Panc1 (cell line): Measurements from ENCODE around the gene ADK. TPM values are rescaled to one million over a fixed set of nuclear protein-coding genes. Genes with fewer than 3 reads are reported as not detected.

Experiments
- ATAC-seq: fragments of 200-7000 bp; cut with Tn5 transposase; 2 replicates; pipeline ENCODE4 v1.9.1; 2020; ENCODE audit warnings: mild to moderate bottlenecking, moderate library complexity
- BruUV-seq: library from RNA; stranded (reverse); fragments of 400-500 nt; replicated peaks from 2 replicates; lab custom pipeline; 2021; lab: Mats Ljungman, UMichigan
- CTCF ChIA-PET: fragments of 300-600 bp; sonication (Branson Sonifier 250); formaldehyde crosslinking; loops from one replicate; lab custom pipeline; 2022; ENCODE audit warnings: antibody characterized with exemption; lab: Charles Lee
- POLR2A ChIA-PET: fragments of 300-600 bp; sonication (Branson Sonifier 250); formaldehyde crosslinking; loops from one replicate; lab custom pipeline; 2022; ENCODE audit warnings: antibody characterized with exemption; lab: Charles Lee
- DNase-seq: peaks from one replicate; pipeline ENCODE4 v3.0.0-alpha.2; 2010; ENCODE audit warnings: low read depth, low spot score
- H3K27ac ChIP-seq: 2 replicates; pipeline ENCODE4 v1.5.1; 2011; ENCODE audit warnings: mild to moderate bottlenecking, low read length, inconsistent platforms
- H3K27me3 ChIP-seq: fragments of 200-500 bp; sonication (Bioruptor generic); 2 replicates; pipeline ENCODE4 v1.6.0; 2014; ENCODE audit warnings: low read length, inconsistent platforms; ENCODE audit not compliant: control insufficient read depth, insufficient read depth
- H3K36me3 ChIP-seq: fragments of 200-500 bp; sonication (Bioruptor generic); 2 replicates; pipeline ENCODE4 v1.5.1; 2014; ENCODE audit warnings: inconsistent platforms, mild to moderate bottlenecking, low read length, moderate library complexity; ENCODE audit not compliant: control insufficient read depth, insufficient read depth
- H3K4me1 ChIP-seq: 2 replicates; pipeline ENCODE4 v1.5.1; 2011; ENCODE audit warnings: inconsistent platforms, mild to moderate bottlenecking, low read length, moderate library complexity; ENCODE audit not compliant: control insufficient read depth, insufficient read depth
- H3K4me3 ChIP-seq, 2 experiments: 2 replicates each; pipeline ENCODE4 v1.5.1; 2011 to 2012; ENCODE audit warnings: low read depth in 2 of 2, low read length in 2 of 2, mild to moderate bottlenecking in 2 of 2, inconsistent platforms in 1 of 2, moderate library complexity in 1 of 2
- H3K9me3 ChIP-seq: fragments of 200-500 bp; sonication (Bioruptor generic); 2 replicates; pipeline ENCODE4 v1.5.1; 2014; ENCODE audit warnings: low read depth, mild to moderate bottlenecking, inconsistent platforms, low read length, moderate library complexity; ENCODE audit not compliant: control insufficient read depth, insufficient read depth
- CTCF ChIP-seq: fragments of 450-650 bp; IDR thresholded peaks from 2 replicates; pipeline ENCODE4 v1.5.1; 2017; ENCODE audit warnings: mild to moderate bottlenecking
- POLR2AphosphoS5 ChIP-seq: IDR thresholded peaks from 2 replicates; pipeline ENCODE4 v1.6.1; 2012; ENCODE audit warnings: mild to moderate bottlenecking, low read depth, low read length, moderate library complexity
- REST ChIP-seq, 2 experiments: IDR thresholded peaks; 2 replicates each; pipeline ENCODE4 v1.6.1; 2011 to 2012; ENCODE audit warnings: low read depth in 2 of 2, control low read depth in 1 of 2, low read length in 1 of 2, mild to moderate bottlenecking in 1 of 2, moderate library complexity in 1 of 2; ENCODE audit not compliant: insufficient read depth in 1 of 2
- SIN3A ChIP-seq: IDR thresholded peaks from 2 replicates; pipeline ENCODE4 v1.6.1; 2012; ENCODE audit warnings: low read depth, mild to moderate bottlenecking, low read length, moderate library complexity, borderline replicate concordance; ENCODE audit not compliant: insufficient read depth
- TCF7L2 ChIP-seq: IDR thresholded peaks from 2 replicates; pipeline ENCODE4 v1.6.1; 2011; ENCODE audit warnings: mild to moderate bottlenecking, low read depth, low read length, inconsistent platforms
- in situ Hi-C: cut with HindIII; loops from 2 replicates; pipeline ENCODE4 v1.10.0; 2016; ENCODE audit warnings: low sequenced_read_pairs, low pct_unique_long_range_greater_than_20kb
- intact Hi-C: fragments of 100-400 bp; cut with micrococcal nuclease; formaldehyde crosslinking; loops from one replicate; pipeline ENCODE4 v1.10.0; 2022; ENCODE audit not compliant: unreplicated experiment
- total RNA-seq: library from RNA; stranded (reverse); gene quantifications from one replicate; pipeline ENCODE4 v1.2.1, GENCODE V29; 2021; ENCODE audit not compliant: unreplicated experiment

Gene ADK
- total RNA-seq, 1 experiment from 2014 or later, result 64.5 TPM

- Histone ChIP-seq H3K4me1 (no peaks in the 10 kb centered on the region), H3K36me3 (no peaks in the 10 kb centered on the region), H3K9me3 (no peaks in the 10 kb centered on the region), H3K4me3 (no peak overlapping the region), H3K27me3 (no peaks in the 10 kb centered on the region), H3K27ac (no peak overlapping the region)
- in situ Hi-C loops (no loop called here), intact Hi-C loops (no loop called here)
- TF ChIP-seq TCF7L2, result no peak
- TF ChIP-seq SIN3A, result no peak
- TF ChIP-seq REST (IDR thresholded peaks at IDR 0.05; ENCODE audit: insufficient read depth in 1 of 2, low read depth in 2 of 2, low read length in 1 of 2), result no peak
- no peak for TF ChIP-seq CTCF
- TF ChIP-seq POLR2AphosphoS5, result no peak
- POLR2A ChIA-PET, result no interaction called here
- ATAC-seq (no peak), DNase-seq (no peak)
- CTCF ChIA-PET, result no interaction called here
- BruUV-seq, result no TSS peak
Observed at GRCh38 chr10:74439213-74439612, 288.2 kb downstream of the ADK start.

GRCh38 chr10:74445493-74445892 is 294.5 kb downstream of the ADK start:
- intact Hi-C loops, result no loop called here
- TF ChIP-seq TCF7L2, result no peak
- TF ChIP-seq SIN3A, result no peak
- no peak for TF ChIP-seq REST (IDR thresholded peaks at IDR 0.05; ENCODE audit: insufficient read depth in 1 of 2, low read depth in 2 of 2, low read length in 1 of 2)
- in situ Hi-C loops, result no loop called here
- CTCF ChIA-PET, result no interaction called here
- no peaks in the 10 kb centered on the region for H3K9me3 ChIP-seq
- H3K36me3 ChIP-seq, result no peaks in the 10 kb centered on the region
- POLR2A ChIA-PET, result no interaction called here
- no peak overlapping the region for H3K27ac ChIP-seq
- no peaks in the 10 kb centered on the region for H3K27me3 ChIP-seq
- DNase-seq, result no peak
- no peak for ATAC-seq
- H3K4me1 ChIP-seq, result no peaks in the 10 kb centered on the region
- BruUV-seq, result no TSS peak
- H3K4me3 ChIP-seq, result no peak overlapping the region
